NCI-H82 treated with DMSO at 0.1 percent for 48 hours (cell line): ENCODE results near the gene ATIC.

Experiments used
- DNase-seq: peaks from one replicate; lab custom pipeline; 2025; ENCODE audit not compliant: unreplicated experiment; lab: John Stamatoyannopoulos, UW

ATIC gene

GRCh38 chr2:215396595-215397313 is 84.9 kb downstream of the ATIC start:
- no peak for DNase-seq

- no peak for DNase-seq
Measured at GRCh38 chr2:215397632-215398341, 85.9 kb downstream of the ATIC start.

- no peak for DNase-seq
Measured at GRCh38 chr2:215399067-215399716, 87.3 kb downstream of the ATIC start.
